ENCODE data around the gene NLRP7. TPM values are rescaled to one million over a fixed set of nuclear protein-coding genes. Genes with fewer than 3 reads are reported as not detected.

NLRP7 gene
- total and polyA plus RNA-seq, 2 of the 13 experiments (the other 11 are each of a cell fraction or from before 2014, with no cell fraction given) = not detected

DNA sequence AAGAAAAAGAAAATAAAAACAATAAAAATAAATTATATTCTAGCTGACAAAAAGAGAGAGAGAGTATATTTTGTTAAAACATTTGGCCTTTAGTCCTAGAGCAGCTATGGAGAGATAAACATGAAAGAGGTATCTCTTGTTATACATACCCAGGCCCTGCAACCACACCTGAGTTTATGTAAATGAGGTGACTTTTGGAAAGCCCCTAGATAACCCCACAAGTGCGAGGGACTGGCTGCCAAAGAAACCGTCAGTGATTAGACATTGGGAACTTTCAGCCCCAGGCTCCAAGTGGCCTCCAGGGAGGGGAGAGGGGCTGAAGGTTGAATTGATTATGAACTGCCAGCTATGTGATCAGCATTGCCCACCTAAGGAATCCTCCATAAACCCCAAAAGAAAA is 2.1 kb upstream of the NLRP7 start:
- Histone ChIP-seq H3K9me3 (ENCODE audit: low read length) (no peaks in the 10 kb centered on the region), H3K4me2 (ENCODE audit: low read depth, low read length) (no peak overlapping the region), H3K4me1 (ENCODE audit: insufficient read depth, low read length) (no peaks in the 10 kb centered on the region), H2AFZ (ENCODE audit: low read length) (no peak overlapping the region), H4K20me1 (ENCODE audit: insufficient read depth, low read length) (no peaks in the 10 kb centered on the region), H3K27ac (ENCODE audit: extremely low read length, insufficient read depth, low read length) (no peak overlapping the region), H3K4me3 (replicated peaks in 1 of 3; ENCODE audit: insufficient read depth in 1 of 3, low read depth in 2 of 3, low read length in 3 of 3) (no peak overlapping the region), H3K27me3 (ENCODE audit: control insufficient read depth in 1 of 2, insufficient read depth in 2 of 2, low read length in 2 of 2) (peaks cover 0 to 3% of the 10 kb centered on the region in 2 experiments; a peak in 1 of 5 replicates), H3K36me3 (replicated peaks in 1 of 2; ENCODE audit: control insufficient read depth in 1 of 2, insufficient read depth in 2 of 2, low read length in 2 of 2) (no peaks in the 10 kb centered on the region), H3K9ac (ENCODE audit: insufficient read depth, low read depth, low read length) (no peak overlapping the region), H3K79me2 (ENCODE audit: insufficient read depth, low read length) (no peaks in the 10 kb centered on the region)
- ChIA-PET POLR2A (no interaction called here), CTCF (ENCODE audit: low intra/inter-chr PET ratio, low total read pairs) (no interaction called here)
- WGBS (ENCODE audit: low lambda C conversion rate) = 13% methylated on average over 2 of the region's 2 CpGs
- intact Hi-C loops (cut with micrococcal nuclease; ENCODE audit: unreplicated experiment) (no loop called here), in situ Hi-C loops (cut with HindIII; ENCODE audit: extremely low pct_ligation_motif_present, low pct_unique_long_range_greater_than_20kb) (no loop called here)
- no TSS peak for BruUV-seq (replicated peaks)
- no peak for DNase-seq (ENCODE audit: low spot score)
- no peak for ATAC-seq
- TF ChIP-seq, protein P1, sequence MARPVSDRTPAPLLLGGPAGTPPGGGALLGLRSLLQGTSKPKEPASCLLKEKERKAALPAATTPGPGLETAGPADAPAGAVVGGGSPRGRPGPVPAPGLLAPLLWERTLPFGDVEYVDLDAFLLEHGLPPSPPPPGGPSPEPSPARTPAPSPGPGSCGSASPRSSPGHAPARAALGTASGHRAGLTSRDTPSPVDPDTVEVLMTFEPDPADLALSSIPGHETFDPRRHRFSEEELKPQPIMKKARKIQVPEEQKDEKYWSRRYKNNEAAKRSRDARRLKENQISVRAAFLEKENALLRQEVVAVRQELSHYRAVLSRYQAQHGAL (CRISPR knock-in tag; IDR thresholded peaks at IDR 0.05; ENCODE audit: not compliant biosample characterization) = no peak
- TF ChIP-seq ZSCAN30 (CRISPR knock-in tag; IDR thresholded peaks at IDR 0.05) = no peak
- TF ChIP-seq ZNF839 (CRISPR knock-in tag; IDR thresholded peaks at IDR 0.05; ENCODE audit: borderline replicate concordance) = no peak
- TF ChIP-seq, protein P2, sequence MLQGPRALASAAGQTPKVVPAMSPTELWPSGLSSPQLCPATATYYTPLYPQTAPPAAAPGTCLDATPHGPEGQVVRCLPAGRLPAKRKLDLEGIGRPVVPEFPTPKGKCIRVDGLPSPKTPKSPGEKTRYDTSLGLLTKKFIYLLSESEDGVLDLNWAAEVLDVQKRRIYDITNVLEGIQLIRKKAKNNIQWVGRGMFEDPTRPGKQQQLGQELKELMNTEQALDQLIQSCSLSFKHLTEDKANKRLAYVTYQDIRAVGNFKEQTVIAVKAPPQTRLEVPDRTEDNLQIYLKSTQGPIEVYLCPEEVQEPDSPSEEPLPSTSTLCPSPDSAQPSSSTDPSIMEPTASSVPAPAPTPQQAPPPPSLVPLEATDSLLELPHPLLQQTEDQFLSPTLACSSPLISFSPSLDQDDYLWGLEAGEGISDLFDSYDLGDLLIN (CRISPR knock-in tag; IDR thresholded peaks at IDR 0.05; ENCODE audit: borderline replicate concordance) = no peak
- TF ChIP-seq STAT5B (CRISPR knock-in tag; IDR thresholded peaks at IDR 0.05) = no peak
- TF ChIP-seq, protein P3, sequence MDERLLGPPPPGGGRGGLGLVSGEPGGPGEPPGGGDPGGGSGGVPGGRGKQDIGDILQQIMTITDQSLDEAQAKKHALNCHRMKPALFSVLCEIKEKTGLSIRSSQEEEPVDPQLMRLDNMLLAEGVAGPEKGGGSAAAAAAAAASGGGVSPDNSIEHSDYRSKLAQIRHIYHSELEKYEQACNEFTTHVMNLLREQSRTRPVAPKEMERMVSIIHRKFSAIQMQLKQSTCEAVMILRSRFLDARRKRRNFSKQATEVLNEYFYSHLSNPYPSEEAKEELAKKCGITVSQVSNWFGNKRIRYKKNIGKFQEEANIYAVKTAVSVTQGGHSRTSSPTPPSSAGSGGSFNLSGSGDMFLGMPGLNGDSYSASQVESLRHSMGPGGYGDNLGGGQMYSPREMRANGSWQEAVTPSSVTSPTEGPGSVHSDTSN (CRISPR knock-in tag; IDR thresholded peaks at IDR 0.05) = no peak
- TF ChIP-seq, protein P4, sequence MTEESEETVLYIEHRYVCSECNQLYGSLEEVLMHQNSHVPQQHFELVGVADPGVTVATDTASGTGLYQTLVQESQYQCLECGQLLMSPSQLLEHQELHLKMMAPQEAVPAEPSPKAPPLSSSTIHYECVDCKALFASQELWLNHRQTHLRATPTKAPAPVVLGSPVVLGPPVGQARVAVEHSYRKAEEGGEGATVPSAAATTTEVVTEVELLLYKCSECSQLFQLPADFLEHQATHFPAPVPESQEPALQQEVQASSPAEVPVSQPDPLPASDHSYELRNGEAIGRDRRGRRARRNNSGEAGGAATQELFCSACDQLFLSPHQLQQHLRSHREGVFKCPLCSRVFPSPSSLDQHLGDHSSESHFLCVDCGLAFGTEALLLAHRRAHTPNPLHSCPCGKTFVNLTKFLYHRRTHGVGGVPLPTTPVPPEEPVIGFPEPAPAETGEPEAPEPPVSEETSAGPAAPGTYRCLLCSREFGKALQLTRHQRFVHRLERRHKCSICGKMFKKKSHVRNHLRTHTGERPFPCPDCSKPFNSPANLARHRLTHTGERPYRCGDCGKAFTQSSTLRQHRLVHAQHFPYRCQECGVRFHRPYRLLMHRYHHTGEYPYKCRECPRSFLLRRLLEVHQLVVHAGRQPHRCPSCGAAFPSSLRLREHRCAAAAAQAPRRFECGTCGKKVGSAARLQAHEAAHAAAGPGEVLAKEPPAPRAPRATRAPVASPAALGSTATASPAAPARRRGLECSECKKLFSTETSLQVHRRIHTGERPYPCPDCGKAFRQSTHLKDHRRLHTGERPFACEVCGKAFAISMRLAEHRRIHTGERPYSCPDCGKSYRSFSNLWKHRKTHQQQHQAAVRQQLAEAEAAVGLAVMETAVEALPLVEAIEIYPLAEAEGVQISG (CRISPR knock-in tag; IDR thresholded peaks at IDR 0.05) = no peak
- TF ChIP-seq, protein P5, sequence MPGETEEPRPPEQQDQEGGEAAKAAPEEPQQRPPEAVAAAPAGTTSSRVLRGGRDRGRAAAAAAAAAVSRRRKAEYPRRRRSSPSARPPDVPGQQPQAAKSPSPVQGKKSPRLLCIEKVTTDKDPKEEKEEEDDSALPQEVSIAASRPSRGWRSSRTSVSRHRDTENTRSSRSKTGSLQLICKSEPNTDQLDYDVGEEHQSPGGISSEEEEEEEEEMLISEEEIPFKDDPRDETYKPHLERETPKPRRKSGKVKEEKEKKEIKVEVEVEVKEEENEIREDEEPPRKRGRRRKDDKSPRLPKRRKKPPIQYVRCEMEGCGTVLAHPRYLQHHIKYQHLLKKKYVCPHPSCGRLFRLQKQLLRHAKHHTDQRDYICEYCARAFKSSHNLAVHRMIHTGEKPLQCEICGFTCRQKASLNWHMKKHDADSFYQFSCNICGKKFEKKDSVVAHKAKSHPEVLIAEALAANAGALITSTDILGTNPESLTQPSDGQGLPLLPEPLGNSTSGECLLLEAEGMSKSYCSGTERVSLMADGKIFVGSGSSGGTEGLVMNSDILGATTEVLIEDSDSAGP (CRISPR knock-in tag; IDR thresholded peaks at IDR 0.05; ENCODE audit: borderline replicate concordance) = no peak
- TF ChIP-seq KLF9 (CRISPR knock-in tag; IDR thresholded peaks at IDR 0.05; ENCODE audit: low read depth) = no peak
- no peak for TF ChIP-seq ZNF17 (CRISPR knock-in tag; IDR thresholded peaks at IDR 0.05)
- TF ChIP-seq PCBP1 (IDR thresholded peaks at IDR 0.05; ENCODE audit: borderline replicate concordance, low read depth, low read length) = no peak
- no peak for TF ChIP-seq IKZF1 (IDR thresholded peaks at IDR 0.05)
- TF ChIP-seq ZNF776 (CRISPR knock-in tag; IDR thresholded peaks at IDR 0.05) = no peak
- TF ChIP-seq DMAP1 (CRISPR knock-in tag; IDR thresholded peaks at IDR 0.05) = no peak
- TF ChIP-seq TBX2 (CRISPR knock-in tag; IDR thresholded peaks at IDR 0.05; ENCODE audit: borderline replicate concordance) = no peak
- TF ChIP-seq BORCS8-MEF2B (CRISPR knock-in tag; IDR thresholded peaks at IDR 0.05) = no peak
- no peak for FAIRE-seq
